Measurements from ENCODE around the gene PLCB1. TPM values are rescaled to one million over a fixed set of nuclear protein-coding genes. Genes with fewer than 3 reads are reported as not detected.

The PLCB1 gene
- polyA plus RNA-seq, 12 donors = 7.4 to 17.8 (median 10.6) TPM; not detected in 1

- DNase-seq = no peak
These were observed 3.6 kb upstream of the PLCB1 start for GRCh38 chr20:8128291-8129060.

- no peak for DNase-seq
These were observed 2.7 kb upstream of the PLCB1 start for GRCh38 chr20:8129211-8129976.

DNA sequence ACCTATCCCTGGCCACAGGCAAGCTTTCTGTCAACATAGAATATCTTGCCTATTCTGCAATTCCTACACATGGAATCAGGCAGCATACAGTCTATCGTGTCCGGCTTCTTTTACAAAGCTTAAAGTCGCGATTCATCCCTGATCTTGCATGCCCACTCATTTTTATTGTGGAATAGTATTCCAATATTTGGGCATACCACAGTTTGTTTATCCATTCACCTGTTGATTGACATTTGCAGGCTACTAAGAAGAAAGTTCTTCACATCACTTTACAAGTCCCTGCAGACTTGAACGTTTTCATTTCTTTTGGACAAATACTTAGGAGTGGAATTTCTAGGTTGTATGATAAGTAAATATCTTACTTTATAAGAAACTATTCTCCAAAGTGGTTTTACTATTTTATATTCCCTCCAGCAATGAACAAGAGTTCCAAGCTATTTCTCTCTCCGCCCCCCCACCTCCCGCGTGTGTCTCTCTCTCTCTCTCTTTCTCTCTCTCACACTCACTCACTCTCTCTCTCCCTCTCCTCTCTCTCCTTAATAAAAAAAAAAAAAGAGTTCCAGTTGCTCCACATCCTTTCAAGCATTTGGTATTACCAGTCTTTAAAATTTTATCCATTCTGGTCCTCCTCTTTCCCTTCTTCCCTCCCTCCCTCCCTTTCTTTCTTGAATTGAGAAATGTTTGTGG, 1.1 kb upstream of the PLCB1 start:
- no peak for DNase-seq

DNA sequence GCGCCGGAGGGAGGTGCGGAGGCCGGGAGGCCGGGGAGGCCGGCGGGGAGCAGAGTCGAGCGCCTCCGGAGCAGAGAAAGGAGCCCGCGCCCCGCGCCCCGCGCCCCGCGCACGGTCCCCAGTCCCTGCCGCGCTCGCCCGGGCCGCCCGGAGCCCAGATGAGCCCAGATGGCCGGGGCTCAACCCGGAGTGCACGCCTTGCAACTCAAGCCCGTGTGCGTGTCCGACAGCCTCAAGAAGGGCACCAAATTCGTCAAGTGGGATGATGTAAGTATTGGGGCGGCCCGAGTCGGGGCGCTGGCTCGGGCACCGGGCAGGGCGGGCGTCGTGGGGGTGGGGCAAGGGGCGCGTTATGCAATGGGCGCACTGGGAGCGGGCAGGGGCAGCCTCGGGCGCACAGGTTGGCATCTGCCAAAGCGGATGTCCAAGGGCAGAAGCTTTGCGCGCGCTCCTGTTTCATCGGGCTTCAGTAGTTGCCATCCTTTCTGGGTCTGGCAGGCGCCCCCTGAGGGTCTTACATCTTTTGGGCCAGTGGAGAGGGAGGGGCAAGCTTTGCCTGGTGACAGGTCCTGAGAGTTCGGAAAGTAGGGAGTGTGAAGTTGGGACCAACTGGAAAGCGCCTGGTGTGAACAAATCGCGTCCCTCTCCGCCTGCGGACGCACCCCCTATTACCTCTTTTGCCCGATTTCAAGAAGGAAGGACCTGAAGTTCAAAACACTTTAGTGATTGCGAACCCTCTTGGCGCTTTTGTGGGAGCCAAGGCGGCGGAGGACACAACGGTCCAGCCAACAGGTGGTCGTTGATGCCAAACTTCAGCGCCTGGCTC, 631 bp downstream of the PLCB1 start:
- DNase-seq = no peak

- no peak for DNase-seq
These were observed 1.3 kb downstream of the PLCB1 start for GRCh38 chr20:8133310-8133768.

DNA sequence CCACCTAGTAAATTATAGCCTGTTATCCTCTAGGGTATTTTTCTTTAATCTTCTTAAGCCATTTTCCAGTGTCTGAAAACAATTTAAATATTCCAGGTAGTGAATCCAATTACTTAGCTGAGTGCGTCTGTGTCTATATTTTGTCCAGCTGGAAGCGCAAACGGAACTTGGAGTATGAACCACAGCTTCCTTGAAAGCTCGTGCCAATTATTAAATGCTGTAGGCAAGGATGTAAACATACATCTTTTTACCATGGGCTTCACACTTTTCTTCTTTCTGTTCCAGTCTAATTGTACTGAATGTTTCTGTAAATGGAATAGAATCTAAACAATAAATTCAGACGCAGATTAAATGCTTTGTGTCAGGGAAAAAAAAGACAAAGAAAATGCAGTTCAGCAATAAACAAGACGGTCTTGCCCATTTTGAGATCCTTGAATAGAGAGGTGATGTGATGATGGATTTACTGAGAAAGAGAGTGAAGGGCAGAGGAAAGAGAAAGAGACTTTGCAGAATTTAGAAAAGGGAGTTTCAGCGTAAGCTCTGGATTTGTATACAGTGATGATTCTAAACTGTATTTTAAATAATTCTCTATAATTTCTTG, 1.9 kb downstream of the PLCB1 start:
- DNase-seq = no peak

DNA sequence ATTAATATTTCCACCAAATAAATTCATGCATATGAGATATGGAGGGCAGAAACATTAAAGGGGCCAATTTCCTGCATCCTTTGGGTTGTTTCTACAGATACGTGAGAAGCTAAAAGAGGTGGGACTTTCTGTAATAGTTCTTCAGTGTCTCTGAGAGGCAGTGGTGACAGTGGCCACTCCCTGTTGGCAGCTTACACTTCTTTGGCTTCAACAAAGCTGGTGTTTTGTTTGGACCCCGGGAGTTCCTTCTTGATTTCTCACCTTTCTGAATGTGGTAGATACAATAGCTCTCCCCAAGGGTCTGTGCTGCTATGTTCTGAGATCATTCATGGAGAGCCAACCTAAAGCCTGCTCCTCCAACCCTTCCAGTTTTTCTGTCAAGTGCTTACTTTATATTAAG, 7.8 kb downstream of the PLCB1 start:
- no peak for DNase-seq

GRCh38 chr20:8143474-8143873, 11.4 kb downstream of the PLCB1 start:
- DNase-seq = no peak

- no peak for DNase-seq
These were observed 12.5 kb downstream of the PLCB1 start for GRCh38 chr20:8144282-8145245.

- no peak for DNase-seq
These were observed 13.4 kb downstream of the PLCB1 start for GRCh38 chr20:8145246-8146168.

DNA sequence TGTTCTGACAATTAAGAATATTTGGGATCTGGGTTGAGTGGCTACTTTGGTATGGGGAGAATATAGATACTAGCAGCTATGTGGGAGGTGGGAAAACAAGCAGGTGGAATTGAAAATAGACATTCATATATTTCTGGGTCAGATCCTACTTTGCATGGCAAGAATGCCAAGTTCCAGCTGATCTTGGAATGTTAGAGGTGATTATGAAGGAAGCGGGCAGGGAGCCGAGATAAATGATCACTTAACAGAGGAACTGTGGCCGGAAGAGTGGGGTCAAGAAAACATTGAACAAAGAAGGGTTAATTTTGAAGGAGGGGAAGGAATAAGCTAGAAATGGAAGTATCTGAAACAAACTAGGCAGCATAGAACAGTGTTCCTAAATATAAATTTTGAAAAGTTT, 15.4 kb downstream of the PLCB1 start:
- no peak for DNase-seq

GRCh38 chr20:8148501-8148900, 16.4 kb downstream of the PLCB1 start:
- DNase-seq = no peak

DNA sequence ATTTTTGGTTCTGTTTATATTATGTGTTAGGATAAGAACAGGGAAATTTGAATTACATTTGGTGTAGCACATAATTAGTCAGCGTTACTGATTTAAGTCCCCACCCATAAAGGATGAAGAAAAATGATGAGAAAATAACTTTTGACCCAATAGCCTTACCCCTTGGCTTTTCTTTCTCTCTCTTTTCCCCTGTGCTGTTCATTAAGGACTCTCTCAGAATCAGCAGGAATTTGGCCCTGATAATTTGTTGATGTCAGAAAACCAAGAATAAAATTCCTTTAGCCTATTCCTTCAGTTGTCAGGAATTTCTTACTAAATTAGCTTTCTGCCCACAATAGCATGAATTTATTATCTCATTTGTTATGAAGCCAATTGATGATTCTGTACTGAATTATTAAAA, 18.5 kb downstream of the PLCB1 start:
- DNase-seq = no peak

- no peak for DNase-seq
These were observed 19.3 kb downstream of the PLCB1 start for GRCh38 chr20:8151372-8151771.

- no peak for DNase-seq
These were observed 20.1 kb downstream of the PLCB1 start for GRCh38 chr20:8152183-8152582.

DNA sequence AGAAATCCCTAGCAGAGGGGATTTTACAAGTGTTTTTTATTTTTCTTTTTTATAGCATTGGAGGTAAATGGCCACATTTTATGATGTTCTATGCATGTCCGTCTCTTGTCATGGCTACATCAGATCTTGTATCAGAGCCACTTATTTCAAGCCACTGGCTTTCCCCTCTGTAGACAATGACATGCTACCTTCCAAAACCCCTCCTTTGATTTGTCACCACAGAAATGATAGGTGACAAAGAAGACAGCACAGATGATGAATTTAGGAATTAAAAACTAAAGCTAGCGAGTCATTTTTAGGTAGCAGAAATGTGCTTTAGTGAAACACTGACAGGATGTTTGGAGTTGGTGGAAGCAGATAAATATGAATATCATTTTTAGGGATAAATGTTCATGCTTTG, 20.8 kb downstream of the PLCB1 start:
- no peak for DNase-seq

- no peak for DNase-seq
These were observed 21.3 kb downstream of the PLCB1 start for GRCh38 chr20:8153281-8153908.

DNA sequence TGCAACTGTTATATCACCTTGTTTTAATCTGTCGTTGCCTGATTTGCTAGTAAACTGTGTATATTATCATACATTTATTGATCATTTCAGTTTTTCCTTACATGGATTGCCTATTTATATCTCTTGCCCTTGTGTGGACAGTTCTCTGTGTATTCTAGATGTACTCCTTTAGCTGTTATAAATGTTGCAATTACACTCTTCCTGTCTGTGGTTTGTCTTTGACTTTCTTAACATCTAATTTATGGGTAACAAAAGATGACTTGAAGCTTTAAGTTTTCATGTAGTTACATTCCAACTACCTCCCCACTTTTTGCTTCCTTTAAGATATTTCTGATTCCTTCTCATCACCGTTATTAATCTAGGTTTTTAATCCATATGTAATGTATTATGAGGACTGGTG, 22.6 kb downstream of the PLCB1 start:
- no peak for DNase-seq

Data from muscle of arm (tissue), 12 donors.